Cardiac fibroblast (primary cell): Measurements from ENCODE around the gene TAS2R20.
A peak's percentile ranks its signal among the peaks of the same experiment; 100 is the strongest.
"Not testable (repeated sequence)": the region's sequence is repeated elsewhere in the genome, so short reads cannot be mapped to it uniquely, and the experiment has no call there.

Experiments used
- DNase-seq, 2 donors: peaks; one replicate each; pipeline versions ENCODE4 v3.0.0 to v3.0.0-alpha.2; 2010; ENCODE audit warnings: low read depth in 2 of 2
- H3K4me3 ChIP-seq, 2 donors: replicated peaks in 1 of 2; 1 replicate in 1 of 2; 2 replicates in 1 of 2; pipeline ENCODE4 v1.5.1; 2011; ENCODE audit warnings: low read depth in 2 of 2, low read length in 2 of 2, mild to moderate bottlenecking in 2 of 2, moderate library complexity in 1 of 2
- TF ChIP-seq, protein P1 (sequence below): IDR thresholded peaks from one replicate; pipeline ENCODE4 v1.5.1; 2011; ENCODE audit warnings: low read depth, mild to moderate bottlenecking, low read length, inconsistent platforms

TAS2R20 gene, protein sequence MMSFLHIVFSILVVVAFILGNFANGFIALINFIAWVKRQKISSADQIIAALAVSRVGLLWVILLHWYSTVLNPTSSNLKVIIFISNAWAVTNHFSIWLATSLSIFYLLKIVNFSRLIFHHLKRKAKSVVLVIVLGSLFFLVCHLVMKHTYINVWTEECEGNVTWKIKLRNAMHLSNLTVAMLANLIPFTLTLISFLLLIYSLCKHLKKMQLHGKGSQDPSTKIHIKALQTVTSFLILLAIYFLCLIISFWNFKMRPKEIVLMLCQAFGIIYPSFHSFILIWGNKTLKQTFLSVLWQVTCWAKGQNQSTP

DNA sequence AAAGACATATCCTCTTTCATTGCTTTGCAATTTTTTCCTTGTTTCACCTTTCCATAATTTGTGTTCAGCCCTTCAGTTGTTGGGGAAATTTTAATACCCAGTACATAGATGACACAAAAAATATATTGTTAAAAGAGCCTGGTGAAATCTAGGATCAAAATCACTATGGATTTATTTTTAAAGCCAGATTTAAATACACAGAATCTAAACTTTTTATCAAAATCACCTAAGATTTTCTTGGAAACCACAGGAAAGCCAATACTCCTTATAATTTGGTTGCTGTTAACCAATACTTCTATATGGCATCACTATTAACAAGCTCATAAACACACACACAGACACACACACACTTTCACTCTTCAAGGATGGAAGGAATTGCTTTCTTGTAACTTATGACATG lies at the start of gene TAS2R20:
Gene TAS2R20, minus strand, starts transcription at position 101 of the 400 bp plus-strand sequence. CDS start 429 bp downstream, outside the sequence.
- H3K4me3 ChIP-seq, result no peak within 1 kb of the TSS
- TF ChIP-seq, protein P1, sequence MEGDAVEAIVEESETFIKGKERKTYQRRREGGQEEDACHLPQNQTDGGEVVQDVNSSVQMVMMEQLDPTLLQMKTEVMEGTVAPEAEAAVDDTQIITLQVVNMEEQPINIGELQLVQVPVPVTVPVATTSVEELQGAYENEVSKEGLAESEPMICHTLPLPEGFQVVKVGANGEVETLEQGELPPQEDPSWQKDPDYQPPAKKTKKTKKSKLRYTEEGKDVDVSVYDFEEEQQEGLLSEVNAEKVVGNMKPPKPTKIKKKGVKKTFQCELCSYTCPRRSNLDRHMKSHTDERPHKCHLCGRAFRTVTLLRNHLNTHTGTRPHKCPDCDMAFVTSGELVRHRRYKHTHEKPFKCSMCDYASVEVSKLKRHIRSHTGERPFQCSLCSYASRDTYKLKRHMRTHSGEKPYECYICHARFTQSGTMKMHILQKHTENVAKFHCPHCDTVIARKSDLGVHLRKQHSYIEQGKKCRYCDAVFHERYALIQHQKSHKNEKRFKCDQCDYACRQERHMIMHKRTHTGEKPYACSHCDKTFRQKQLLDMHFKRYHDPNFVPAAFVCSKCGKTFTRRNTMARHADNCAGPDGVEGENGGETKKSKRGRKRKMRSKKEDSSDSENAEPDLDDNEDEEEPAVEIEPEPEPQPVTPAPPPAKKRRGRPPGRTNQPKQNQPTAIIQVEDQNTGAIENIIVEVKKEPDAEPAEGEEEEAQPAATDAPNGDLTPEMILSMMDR, result no peak
- DNase-seq, result no peak

DNA sequence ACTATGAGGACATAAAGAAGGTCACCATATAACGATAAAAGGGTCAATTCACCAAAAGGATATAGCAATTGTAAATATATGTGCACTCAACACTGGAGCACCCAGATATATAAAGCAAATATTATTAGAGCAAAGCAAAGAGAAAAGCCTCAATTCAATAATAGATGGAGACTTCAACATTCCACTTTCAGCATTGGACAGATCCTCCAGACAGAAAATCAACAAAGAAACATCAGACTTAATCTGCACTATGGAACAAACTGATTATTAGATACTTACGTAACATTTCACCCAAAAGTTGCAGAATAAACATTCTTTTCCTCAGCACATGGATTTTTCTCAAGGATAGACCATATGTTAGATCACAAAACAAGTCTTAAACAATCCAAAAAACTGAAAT lies 43.3 kb upstream of the TAS2R20 start:
- H3K4me3 ChIP-seq, DNase-seq: not testable (repeated sequence)

DNA sequence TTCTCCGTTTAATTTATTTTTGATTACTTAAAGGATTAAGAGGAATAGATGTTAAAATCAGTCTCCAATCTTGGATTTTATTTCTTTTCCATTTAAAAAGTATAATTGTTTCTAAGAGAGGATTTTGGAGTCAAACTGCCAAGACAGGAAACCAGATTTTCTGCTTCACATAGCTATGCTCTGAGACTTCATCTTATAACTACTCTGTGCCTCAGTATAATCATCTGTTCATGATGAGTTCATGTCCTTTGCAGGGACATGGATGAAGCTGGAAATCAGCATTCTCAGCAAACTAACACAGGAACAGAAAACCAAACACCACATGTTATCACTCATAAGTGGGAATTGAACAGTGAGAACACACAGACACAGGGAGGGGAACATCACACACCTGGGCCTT lies 42.1 kb upstream of the TAS2R20 start:
- TF ChIP-seq, protein P1, result no peak

DNA sequence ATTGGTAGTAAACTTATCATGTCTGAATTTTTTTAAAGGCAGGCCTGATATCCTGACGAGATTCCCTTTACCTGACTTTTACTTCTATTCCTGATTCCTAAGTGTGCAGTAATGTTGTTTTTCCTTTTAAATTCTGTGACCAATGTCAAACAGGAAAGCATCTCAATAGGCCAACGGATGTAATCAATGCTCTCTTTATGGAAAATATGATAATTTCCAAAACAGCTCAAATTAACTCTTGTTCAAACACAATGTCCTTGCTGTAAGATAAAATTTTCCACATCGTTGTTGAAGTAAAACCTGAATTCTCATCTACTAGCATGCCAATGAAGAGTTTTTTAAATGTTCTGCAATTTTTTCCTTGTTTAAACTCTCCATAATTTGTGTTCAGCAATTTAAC lies 41.1 kb upstream of the TAS2R20 start:
- TF ChIP-seq, protein P1, result no peak
- DNase-seq, result no peak
- no peak overlapping the region for H3K4me3 ChIP-seq

More for the DNA sequence above, 42.1 kb upstream of the TAS2R20 start:
- no peak overlapping the region for H3K4me3 ChIP-seq
- DNase-seq, result peak in 1 of 2 donors; percentile 10

DNA sequence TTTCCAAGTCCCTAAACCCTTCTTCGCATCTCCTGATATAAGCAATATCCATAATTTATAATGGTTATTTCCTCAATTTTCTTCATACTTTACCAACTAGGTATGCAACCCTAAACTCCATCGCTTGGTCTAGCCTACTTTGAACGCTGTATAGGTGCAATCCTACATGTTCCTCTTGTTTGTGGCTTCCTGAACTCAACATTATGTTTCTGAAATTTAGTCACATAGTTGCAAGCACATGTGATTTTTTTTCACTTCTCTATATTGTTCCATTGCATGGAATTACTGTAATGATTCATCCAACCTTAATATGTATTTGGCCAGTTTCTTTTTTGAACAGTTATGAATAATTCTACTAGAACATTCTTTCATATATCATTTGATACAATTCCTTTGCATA lies 35.9 kb upstream of the TAS2R20 start:
- not testable (repeated sequence) for H3K4me3 ChIP-seq, DNase-seq

DNA sequence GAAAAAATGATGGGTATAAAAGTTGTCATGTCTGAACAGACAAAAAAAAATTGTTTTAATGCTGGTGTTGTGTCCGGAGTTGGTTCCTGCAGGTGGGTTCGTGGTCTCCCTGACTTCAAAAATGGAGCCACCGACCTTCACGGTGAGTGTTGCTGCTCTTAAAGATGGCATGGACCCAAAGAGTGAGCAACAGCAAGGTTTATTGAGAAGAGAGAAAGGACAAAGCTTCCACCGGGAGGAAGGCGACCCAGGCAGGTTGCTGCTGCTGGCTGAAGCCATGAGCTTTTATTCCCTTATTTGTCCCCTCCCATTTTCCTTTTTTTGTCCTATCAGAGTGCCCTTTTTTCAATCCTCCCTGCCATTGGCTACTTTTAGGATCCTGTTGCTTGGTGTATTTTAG lies 33.2 kb upstream of the TAS2R20 start, which contains the start of gene TAS2R31:
Gene TAS2R31, minus strand, starts transcription at position 101 of the 400 bp plus-strand sequence. Its CDS starts 72 bp downstream, at position 29.
- TF ChIP-seq, protein P1, result no peak
- no peak for DNase-seq
- no peak within 1 kb of the TSS for H3K4me3 ChIP-seq

DNA sequence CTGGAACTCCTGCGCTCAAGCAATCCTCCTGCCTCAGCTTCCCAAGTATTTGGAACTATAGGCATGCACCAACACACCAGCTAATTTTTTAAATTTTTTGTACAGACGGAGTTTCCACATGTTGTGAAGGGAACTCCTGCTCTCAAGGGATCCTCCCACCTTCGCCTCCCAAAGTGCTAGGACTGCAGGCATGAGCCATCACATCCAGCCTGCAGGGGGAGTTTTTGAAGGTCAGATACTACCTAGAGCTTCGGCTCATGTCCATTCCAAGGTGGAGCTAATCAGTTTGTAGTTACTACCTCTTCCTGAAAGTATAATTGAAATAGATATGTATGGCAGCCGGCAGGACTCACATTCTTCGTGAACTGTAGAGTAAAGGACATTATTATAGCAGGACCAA lies 28.0 kb upstream of the TAS2R20 start:
- TF ChIP-seq, protein P1, result peak; percentile 32
- DNase-seq, result no peak
- H3K4me3 ChIP-seq, result no peak overlapping the region

DNA sequence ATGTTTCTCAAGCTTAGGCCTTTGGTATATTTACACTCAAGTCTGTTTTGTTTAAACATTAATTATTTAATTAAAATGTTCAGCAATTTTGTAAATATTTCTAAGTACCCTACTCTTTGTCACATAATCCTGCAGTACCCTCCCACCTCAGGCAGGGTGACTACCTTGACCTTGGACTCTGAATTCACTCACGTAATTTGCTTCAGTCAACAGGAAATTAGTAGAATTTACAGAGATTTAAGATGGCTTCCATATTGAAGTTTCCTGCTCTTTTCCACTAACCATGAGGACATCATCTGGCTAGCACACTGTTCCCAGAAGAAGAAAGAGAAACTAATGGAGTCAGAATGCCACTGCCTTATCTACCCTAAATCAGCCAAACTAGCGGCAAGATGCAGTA lies 25.3 kb upstream of the TAS2R20 start:
- DNase-seq, result no peak
- H3K4me3 ChIP-seq, result no peak overlapping the region
- TF ChIP-seq, protein P1, result no peak
